Peyer's patch (tissue), 4 donors: ENCODE data around the gene SPEF2. TPM values are rescaled to one million over a fixed set of nuclear protein-coding genes. Genes with fewer than 3 reads are reported as not detected.

Experiments used
- DNase-seq, 3 donors: peaks; one replicate each; pipeline ENCODE4 v3.0.0-alpha.2; 2017 to 2019
- H3K27ac ChIP-seq, 4 donors: fragments of 200-600 bp; sonication (generic); one replicate each; pipeline ENCODE4 v1.5.1; 2016 to 2019
- H3K27me3 ChIP-seq, 2 donors: fragments of 200-600 bp; sonication (generic); one replicate each; pipeline ENCODE4 v1.5.1; 2019
- H3K36me3 ChIP-seq, 3 donors: fragments of 200-600 bp; sonication (generic); one replicate each; pipeline ENCODE4 v1.5.1; 2016 to 2019
- H3K4me1 ChIP-seq, 4 donors: fragments of 200-600 bp; sonication (generic); one replicate each; pipeline ENCODE4 v1.5.1; 2016 to 2019
- H3K4me3 ChIP-seq, 4 donors: fragments of 200-600 bp; sonication (generic); 1 replicate in 3 of 4; 2 replicates in 1 of 4; pipeline ENCODE4 v1.5.1; 2016 to 2019; ENCODE audit warnings: mild to moderate bottlenecking in 1 of 4
- H3K9me3 ChIP-seq, 4 donors: fragments of 200-600 bp; sonication (generic); one replicate each; pipeline ENCODE4 v1.5.1; 2016 to 2019; ENCODE audit warnings: mild to moderate bottlenecking in 1 of 4
- CTCF ChIP-seq, 6 experiments: fragments of 450-650 bp in 4 of 6; fragments of 200-600 bp in 2 of 6; sonication (generic) in 1 of 6; IDR thresholded peaks; one replicate each; pipeline ENCODE4 v1.5.1; 2017 to 2019; ENCODE audit warnings: antibody characterized with exemption in 6 of 6, mild to moderate bottlenecking in 3 of 6, moderate library complexity in 1 of 6
- POLR2A ChIP-seq, 2 donors: fragments of 450-650 bp; IDR thresholded peaks; one replicate each; pipeline ENCODE4 v1.5.1; 2017; ENCODE audit warnings: antibody characterized with exemption in 2 of 2, mild to moderate bottlenecking in 2 of 2, moderate library complexity in 2 of 2
- total RNA-seq, 4 donors: library from RNA; depleted of rRNA; stranded (reverse); fragments of >200 nt; gene quantifications; one replicate each; pipeline ENCODE4 v1.1.0, GENCODE V29; 2016

SPEF2 gene
- total RNA-seq, 4 donors from 2014 or later = 2.5 to 8.8 (median 5.1) TPM

GRCh38 chr5:35804201-35804653 is 186.6 kb downstream of the SPEF2 start:
- DNase-seq = no peak
- H3K27ac ChIP-seq = no peak overlapping the region
- H3K9me3 ChIP-seq = no peaks in the 10 kb centered on the region
- no peaks in the 10 kb centered on the region for H3K4me1 ChIP-seq
- TF ChIP-seq CTCF (IDR thresholded peaks at IDR 0.05) (no peak), POLR2A (IDR thresholded peaks at IDR 0.05) (no peak)
- H3K36me3 ChIP-seq = no peaks in the 10 kb centered on the region
- H3K4me3 ChIP-seq = no peak overlapping the region
- H3K27me3 ChIP-seq = no peaks in the 10 kb centered on the region

DNA sequence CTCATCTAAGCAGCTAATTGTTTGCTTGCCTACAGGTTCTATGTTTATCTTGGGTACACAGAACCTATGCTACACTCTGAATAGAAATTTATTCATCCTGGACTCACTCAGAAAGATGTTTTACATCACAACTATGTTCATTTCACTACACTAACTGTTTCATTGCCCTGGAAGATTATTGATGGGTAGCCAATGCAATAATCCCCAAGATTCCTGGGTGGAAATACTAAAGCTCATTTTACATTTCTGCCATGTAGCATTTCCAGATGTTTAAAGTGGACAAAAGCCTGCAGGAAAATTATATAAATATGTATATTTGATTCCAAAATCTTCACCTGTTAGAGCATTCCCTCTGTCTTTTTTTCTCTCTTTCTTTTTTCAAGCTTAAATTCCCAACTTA is 187.2 kb downstream of the SPEF2 start:
- Histone ChIP-seq H3K27me3 (no peaks in the 10 kb centered on the region), H3K4me1 (no peaks in the 10 kb centered on the region)
- no peak for TF ChIP-seq CTCF (IDR thresholded peaks at IDR 0.05)
- TF ChIP-seq POLR2A (IDR thresholded peaks at IDR 0.05) = no peak

GRCh38 chr5:35810601-35811000 is 192.9 kb downstream of the SPEF2 start:
- Histone ChIP-seq H3K4me3 (no peak overlapping the region), H3K27me3 (no peaks in the 10 kb centered on the region), H3K4me1 (no peaks in the 10 kb centered on the region), H3K36me3 (no peaks in the 10 kb centered on the region), H3K27ac (peak overlapping the region; percentile 53 to 82 (median 66)), H3K9me3 (no peaks in the 10 kb centered on the region)
- no peak for TF ChIP-seq POLR2A (IDR thresholded peaks at IDR 0.05)
- no peak for TF ChIP-seq CTCF (IDR thresholded peaks at IDR 0.05)
- no peak for DNase-seq

More for the DNA sequence above, 187.2 kb downstream of the SPEF2 start:
- no peak overlapping the region for H3K27ac ChIP-seq
- no peak for DNase-seq
- no peaks in the 10 kb centered on the region for H3K36me3 ChIP-seq
- H3K9me3 ChIP-seq = no peaks in the 10 kb centered on the region
- no peak overlapping the region for H3K4me3 ChIP-seq

- H3K36me3 ChIP-seq = no peaks in the 10 kb centered on the region
- no peaks in the 10 kb centered on the region for H3K4me1 ChIP-seq
- no peak overlapping the region for H3K4me3 ChIP-seq
- TF ChIP-seq CTCF (IDR thresholded peaks at IDR 0.05) = no peak
- peak in 1 of 2 donors; percentile 13 for TF ChIP-seq POLR2A (IDR thresholded peaks at IDR 0.05)
- H3K27ac ChIP-seq = peak overlapping the region; percentile 57 to 73 (median 66)
- no peaks in the 10 kb centered on the region for H3K9me3 ChIP-seq
- peak in 2 of 3 donors; percentile 28 to 59 for DNase-seq
- H3K27me3 ChIP-seq = no peaks in the 10 kb centered on the region
These were observed 193.6 kb downstream of the SPEF2 start for GRCh38 chr5:35811108-35811741.

- no peak overlapping the region for H3K4me3 ChIP-seq
- DNase-seq = no peak
- TF ChIP-seq POLR2A (IDR thresholded peaks at IDR 0.05) (no peak), CTCF (IDR thresholded peaks at IDR 0.05) (no peak)
These were observed 195.9 kb downstream of the SPEF2 start for GRCh38 chr5:35813521-35813920.

More at GRCh38 chr5:35813521-35813920, 195.9 kb downstream of the SPEF2 start:
- Histone ChIP-seq H3K9me3 (no peaks in the 10 kb centered on the region), H3K4me1 (no peaks in the 10 kb centered on the region), H3K27ac (no peak overlapping the region), H3K36me3 (no peaks in the 10 kb centered on the region), H3K27me3 (no peaks in the 10 kb centered on the region)
